GM12892 (cell line): ENCODE results near the gene HSFX3.
A peak's percentile ranks its signal among the peaks of the same experiment; 100 is the strongest.

ENCODE experiments used
- DNase-seq: peaks from one replicate; pipeline ENCODE4 v3.0.0; 2011; ENCODE audit not compliant: insufficient read length
- FAIRE-seq: peaks from 2 replicates; lab custom pipeline; 2011; peaks lifted over from hg19 to GRCh38; lab: Jason Lieb, UNC
- POLR2A ChIP-seq: IDR thresholded peaks from 2 replicates; pipeline ENCODE4 v1.6.1; 2011; ENCODE audit warnings: low read depth, low read length, control low read depth
- POLR2AphosphoS5 ChIP-seq: IDR thresholded peaks from 2 replicates; pipeline ENCODE4 v1.6.1; 2011; ENCODE audit warnings: low read depth, low read length, control low read depth
- TAF1 ChIP-seq: IDR thresholded peaks from 2 replicates; pipeline ENCODE4 v1.6.1; 2011; ENCODE audit warnings: low read depth, mild to moderate bottlenecking, control low read depth, low read length, borderline replicate concordance

HSFX3 gene

GRCh38 chrX:149518236-149518635 is 31.5 kb downstream of the HSFX3 start:
- DNase-seq = no peak
- no peak for FAIRE-seq
- no peak for TF ChIP-seq POLR2AphosphoS5

GRCh38 chrX:149517308-149517707 is 32.4 kb downstream of the HSFX3 start:
- DNase-seq = no peak
- no peak for TF ChIP-seq POLR2AphosphoS5
- FAIRE-seq = no peak

- TF ChIP-seq POLR2A (no peak), POLR2AphosphoS5 (no peak), TAF1 (no peak)
- FAIRE-seq (no peak), DNase-seq (no peak)
Observed at GRCh38 chrX:149516604-149517003, 33.1 kb downstream of the HSFX3 start.

- DNase-seq = no peak
- TF ChIP-seq POLR2A = no peak
- TF ChIP-seq POLR2AphosphoS5 = no peak
- TF ChIP-seq TAF1 = no peak
- no peak for FAIRE-seq
Observed at GRCh38 chrX:149515954-149516602, 33.6 kb downstream of the HSFX3 start.

GRCh38 chrX:149513825-149514428 is 35.8 kb downstream of the HSFX3 start:
- FAIRE-seq (no peak), DNase-seq (no peak)
- TF ChIP-seq POLR2AphosphoS5 (no peak), TAF1 (no peak)

GRCh38 chrX:149512225-149512885 is 37.4 kb downstream of the HSFX3 start:
- DNase-seq = no peak
- TF ChIP-seq POLR2A (no peak), POLR2AphosphoS5 (no peak), TAF1 (no peak)
- FAIRE-seq = peak; percentile 73

GRCh38 chrX:149511081-149511480 is 38.6 kb downstream of the HSFX3 start:
- FAIRE-seq (peak; percentile 82), DNase-seq (no peak)
- TF ChIP-seq POLR2AphosphoS5 (no peak), TAF1 (no peak), POLR2A (no peak)

- FAIRE-seq = peak; percentile 40
- TF ChIP-seq TAF1 = no peak
- TF ChIP-seq POLR2A = no peak
- TF ChIP-seq POLR2AphosphoS5 = no peak
- DNase-seq = no peak
Observed at GRCh38 chrX:149510386-149510785, 39.3 kb downstream of the HSFX3 start.

- no peak for TF ChIP-seq TAF1
- TF ChIP-seq POLR2A = no peak
- no peak for TF ChIP-seq POLR2AphosphoS5
- FAIRE-seq (no peak), DNase-seq (no peak)
Observed at GRCh38 chrX:149508467-149508866, 41.3 kb downstream of the HSFX3 start.

GRCh38 chrX:149506349-149506748 is 43.4 kb downstream of the HSFX3 start:
- FAIRE-seq = no peak
- no peak for DNase-seq
- TF ChIP-seq POLR2A = no peak
- TF ChIP-seq TAF1 = no peak
- no peak for TF ChIP-seq POLR2AphosphoS5

GRCh38 chrX:149505671-149506070 is 44.1 kb downstream of the HSFX3 start:
- no peak for DNase-seq
- FAIRE-seq = no peak
- no peak for TF ChIP-seq TAF1
- TF ChIP-seq POLR2AphosphoS5 = no peak
- TF ChIP-seq POLR2A = no peak

- peak; percentile 80 for FAIRE-seq
- peak; percentile 47 for DNase-seq
- TF ChIP-seq POLR2AphosphoS5 (peak; percentile 65), POLR2A (peak; percentile 86), TAF1 (peak; percentile 81; the same call in 1 of the 2 replicates)
Observed at GRCh38 chrX:149504915-149505651, 44.6 kb downstream of the HSFX3 start, which contains the start of gene IDS. IDS (minus strand) TSS chrX:149505306; CDS start chrX:149505137, 169 bp downstream.
